H9 (cell line): ENCODE data around the gene GPX7. TPM values are rescaled to one million over a fixed set of nuclear protein-coding genes. Genes with fewer than 3 reads are reported as not detected.

Source experiments
- DNase-seq: peaks from one replicate; pipeline ENCODE4 v3.0.0-alpha.2; 2017
- H2AFZ ChIP-seq: one replicate; pipeline ENCODE4 v1.6.1; 2013; ENCODE audit warnings: mild to moderate bottlenecking, low read length, control low read depth, moderate library complexity
- H2AK5ac ChIP-seq: 2 replicates; pipeline ENCODE4 v1.6.1; 2013; ENCODE audit warnings: low read length, control low read depth, mixed read lengths; ENCODE audit not compliant: insufficient read length
- H2BK120ac ChIP-seq: one replicate; pipeline ENCODE4 v1.6.1; 2013; ENCODE audit warnings: low read depth, mild to moderate bottlenecking, low read length, control low read depth, inconsistent platforms; ENCODE audit not compliant: poor library complexity, severe bottlenecking
- H2BK12ac ChIP-seq: 2 replicates; pipeline ENCODE4 v1.6.1; 2013; ENCODE audit warnings: low read length, control low read depth, mixed read lengths, low read depth; ENCODE audit not compliant: insufficient read length
- H2BK15ac ChIP-seq: 2 replicates; pipeline ENCODE4 v1.6.1; 2013; ENCODE audit warnings: low read depth, low read length, control low read depth
- H2BK20ac ChIP-seq: one replicate; pipeline ENCODE4 v1.6.1; 2013; ENCODE audit warnings: low read depth, mild to moderate bottlenecking, low read length, control low read depth, inconsistent platforms; ENCODE audit not compliant: poor library complexity, severe bottlenecking
- H2BK5ac ChIP-seq: 2 replicates; pipeline ENCODE4 v1.6.1; 2013; ENCODE audit warnings: low read length, control low read depth, mixed read lengths; ENCODE audit not compliant: insufficient read length
- H3K14ac ChIP-seq: 2 replicates; pipeline ENCODE4 v1.6.1; 2013; ENCODE audit warnings: low read length, control low read depth; ENCODE audit not compliant: insufficient read depth
- H3K18ac ChIP-seq: 2 replicates; pipeline ENCODE4 v1.6.1; 2013; ENCODE audit warnings: low read depth, mild to moderate bottlenecking, mixed read lengths, low read length, control low read depth; ENCODE audit not compliant: insufficient read length
- H3K23ac ChIP-seq: 2 replicates; pipeline ENCODE4 v1.6.1; 2013; ENCODE audit warnings: low read length, control low read depth, mixed read lengths, low read depth; ENCODE audit not compliant: insufficient read length
- H3K23me2 ChIP-seq: 2 replicates; pipeline ENCODE4 v1.6.1; 2013; ENCODE audit warnings: low read depth, mild to moderate bottlenecking, mixed read lengths, low read length, control low read depth; ENCODE audit not compliant: insufficient read length, poor library complexity, severe bottlenecking
- H3K27ac ChIP-seq: 2 replicates; pipeline ENCODE4 v1.5.1; 2013; ENCODE audit warnings: low read length, control low read depth, mixed read lengths, low read depth; ENCODE audit not compliant: insufficient read length
- H3K27me3 ChIP-seq: 2 replicates; pipeline ENCODE4 v1.6.1; 2013; ENCODE audit warnings: low read length, control low read depth, inconsistent platforms; ENCODE audit not compliant: insufficient read depth
- H3K4ac ChIP-seq: 2 replicates; pipeline ENCODE4 v1.6.1; 2013; ENCODE audit warnings: low read depth, mild to moderate bottlenecking, control low read depth, inconsistent platforms, low read length, moderate library complexity
- H3K4me1 ChIP-seq: 2 replicates; pipeline ENCODE4 v1.6.1; 2013; ENCODE audit warnings: low read length, control low read depth, inconsistent platforms; ENCODE audit not compliant: insufficient read depth
- H3K4me2 ChIP-seq: 2 replicates; pipeline ENCODE4 v1.6.1; 2013; ENCODE audit warnings: low read length, control low read depth, mixed read lengths; ENCODE audit not compliant: insufficient read length, insufficient read depth
- H3K56ac ChIP-seq: 2 replicates; pipeline ENCODE4 v1.6.1; 2013; ENCODE audit warnings: low read depth, mild to moderate bottlenecking, mixed read lengths, low read length, control low read depth; ENCODE audit not compliant: insufficient read length
- H3K79me1 ChIP-seq: 2 replicates; pipeline ENCODE4 v1.6.1; 2013; ENCODE audit warnings: low read depth, mild to moderate bottlenecking, moderate library complexity, low read length, control low read depth, inconsistent platforms; ENCODE audit not compliant: insufficient read depth, poor library complexity, severe bottlenecking
- H3K79me2 ChIP-seq: 2 replicates; pipeline ENCODE4 v1.6.1; 2013; ENCODE audit warnings: low read length, control low read depth, inconsistent platforms; ENCODE audit not compliant: insufficient read depth
- H3K9ac ChIP-seq: 2 replicates; pipeline ENCODE4 v1.6.1; 2013; ENCODE audit warnings: low read length, control low read depth, mixed read lengths; ENCODE audit not compliant: insufficient read length; ENCODE audit errors: extremely low read depth
- H3K9me3 ChIP-seq: one replicate; pipeline ENCODE4 v1.6.1; 2013; ENCODE audit warnings: low read depth, low read length, inconsistent platforms; ENCODE audit not compliant: control insufficient read depth
- H3T11ph ChIP-seq: one replicate; pipeline ENCODE4 v1.6.1; 2013; ENCODE audit warnings: mild to moderate bottlenecking, low read length, control low read depth, inconsistent platforms
- H4K20me1 ChIP-seq: one replicate; pipeline ENCODE4 v1.6.1; 2013; ENCODE audit not compliant: control insufficient read depth, insufficient read length, insufficient read depth
- H4K5ac ChIP-seq: 2 replicates; pipeline ENCODE4 v1.6.1; 2013; ENCODE audit warnings: low read depth, mild to moderate bottlenecking, mixed read lengths, low read length, control low read depth; ENCODE audit not compliant: insufficient read length
- H4K8ac ChIP-seq: replicated peaks from 2 replicates; pipeline ENCODE4 v1.6.1; 2013; ENCODE audit warnings: low read length, control low read depth, mixed read lengths, low read depth; ENCODE audit not compliant: insufficient read length
- H4K91ac ChIP-seq: 2 replicates; pipeline ENCODE4 v1.6.1; 2013; ENCODE audit warnings: low read depth, mild to moderate bottlenecking, moderate library complexity, mixed read lengths, low read length, control low read depth; ENCODE audit not compliant: insufficient read length
- H3K27ac Mint-ChIP-seq, 3 experiments: 2 replicates in 2 of 3; 3 replicates in 1 of 3; pipeline ENCODE4 v1.8.0; 2020 to 2021; ENCODE audit warnings: mixed read lengths in 3 of 3, mild to moderate bottlenecking in 1 of 3, moderate library complexity in 1 of 3
- H3K27me3 Mint-ChIP-seq: 2 replicates; pipeline ENCODE4 v1.8.0; 2021; ENCODE audit warnings: low read depth, mild to moderate bottlenecking, moderate library complexity, mixed read lengths
- H3K36me3 Mint-ChIP-seq, 3 experiments: 2 replicates in 2 of 3; 3 replicates in 1 of 3; pipeline ENCODE4 v1.8.0; 2020 to 2021; ENCODE audit warnings: low read depth in 3 of 3, mixed read lengths in 3 of 3; ENCODE audit not compliant: insufficient read depth in 1 of 3
- H3K4me1 Mint-ChIP-seq, 2 experiments: 2 replicates each; pipeline ENCODE4 v1.8.0; 2020; ENCODE audit warnings: mixed read lengths in 2 of 2
- H3K4me3 Mint-ChIP-seq, 2 experiments: 2 replicates in 1 of 2; 3 replicates in 1 of 2; pipeline ENCODE4 v1.8.0; 2020 to 2021; ENCODE audit warnings: mild to moderate bottlenecking in 2 of 2, mixed read lengths in 2 of 2, moderate library complexity in 1 of 2
- H3K9me3 Mint-ChIP-seq, 2 experiments: 2 replicates in 1 of 2; 3 replicates in 1 of 2; pipeline ENCODE4 v1.8.0; 2020; ENCODE audit warnings: mild to moderate bottlenecking in 2 of 2, mixed read lengths in 2 of 2, moderate library complexity in 1 of 2
- CTCF ChIP-seq: fragments of 200-600 bp; sonication (generic); conservative IDR thresholded peaks from 3 replicates; pipeline ENCODE4 v1.8.0; 2021; ENCODE audit warnings: antibody characterized with exemption, mild to moderate bottlenecking
- WGBS: extraction: QIAGEN DNeasy Blood & Tissue Kit; methylation state at CpG from one replicate; pipeline ENCODE4 v1.1.7; 2013; ENCODE audit warnings: missing lambda C conversion rate, low lambda C conversion rate, mixed read lengths; ENCODE audit not compliant: insufficient read length; ENCODE audit errors: extremely low coverage; 5-methylcytosine and 5-hydroxymethylcytosine counted together
- total RNA-seq: library from RNA; stranded (reverse); gene quantifications from 2 replicates; pipeline ENCODE4 v1.2.1, GENCODE V29; 2021

Gene GPX7
- total RNA-seq, 1 experiment from 2014 or later, result 12.1 TPM

- H3K9ac ChIP-seq, result no peak overlapping the region
- no peak overlapping the region for H2BK12ac ChIP-seq
- H3K23me2 ChIP-seq, result no peaks in the 10 kb centered on the region
- H3K27ac ChIP-seq, result no peak overlapping the region
- no peaks in the 10 kb centered on the region; a peak in 1 of 7 replicates for H3K36me3 Mint-ChIP-seq
- no peak overlapping the region for H3K4ac ChIP-seq
- no peak overlapping the region for H3K27ac Mint-ChIP-seq
- peaks cover 34% of the 10 kb centered on the region for H3K27me3 Mint-ChIP-seq
- no peak overlapping the region for H4K8ac ChIP-seq
- H2AFZ ChIP-seq, result no peak overlapping the region
- no peak overlapping the region for H2BK5ac ChIP-seq
- H2AK5ac ChIP-seq, result no peak overlapping the region
- H2BK15ac ChIP-seq, result no peak overlapping the region
- no peak for DNase-seq
- no peak overlapping the region for H3K18ac ChIP-seq
- H2BK120ac ChIP-seq, result no peak overlapping the region
- H3K56ac ChIP-seq, result no peak overlapping the region
- no peaks in the 10 kb centered on the region for H3K79me2 ChIP-seq
- H3K23ac ChIP-seq, result no peak overlapping the region
- H3K9me3 ChIP-seq, result no peaks in the 10 kb centered on the region
- no CpG with 5 or more reads among the region's 4 CpGs for WGBS
- no peak overlapping the region for H3T11ph ChIP-seq
- H3K4me2 ChIP-seq, result no peak overlapping the region
- H2BK20ac ChIP-seq, result no peak overlapping the region
- no peak overlapping the region; a peak in 1 of 5 replicates for H3K4me3 Mint-ChIP-seq
- H3K79me1 ChIP-seq, result no peaks in the 10 kb centered on the region
- H3K4me1 Mint-ChIP-seq, result peaks cover 6 to 8% of the 10 kb centered on the region in 2 experiments; a peak in 3 of 4 replicates
- no peaks in the 10 kb centered on the region for H4K20me1 ChIP-seq
- no peaks in the 10 kb centered on the region; a peak in 1 of 5 replicates for H3K9me3 Mint-ChIP-seq
- no peaks in the 10 kb centered on the region for H3K4me1 ChIP-seq
- no peak overlapping the region for H4K91ac ChIP-seq
- no peak for TF ChIP-seq CTCF
- no peak overlapping the region for H3K14ac ChIP-seq
- H4K5ac ChIP-seq, result no peak overlapping the region
- H3K27me3 ChIP-seq, result no peaks in the 10 kb centered on the region
Observed at GRCh38 chr1:52641307-52641706, 39.1 kb downstream of the GPX7 start.
